Right lobe of liver (tissue), 6 donors: ENCODE results near the gene ERN1. TPM values are rescaled to one million over a fixed set of nuclear protein-coding genes. Genes with fewer than 3 reads are reported as not detected.
A peak's percentile ranks its signal among the peaks of the same experiment; 100 is the strongest.

Experiments used
- ATAC-seq, 4 donors: fragments of 200-7000 bp; cut with Tn5 transposase; one replicate each; pipeline ENCODE4 v1.9.1; 2020; ENCODE audit warnings: mild to moderate bottlenecking in 4 of 4, moderate library complexity in 4 of 4
- DNase-seq, 3 donors: peaks; one replicate each; pipeline ENCODE4 v3.0.0-alpha.2; 2020
- H3K27ac ChIP-seq, 3 donors: fragments of 200-600 bp; one replicate each; pipeline ENCODE4 v1.8.0; 2022
- H3K27me3 ChIP-seq, 2 donors: fragments of 200-600 bp; one replicate each; pipeline ENCODE4 v1.8.0; 2022
- H3K36me3 ChIP-seq, 4 donors: fragments of 200-600 bp; sonication (generic) in 1 of 4; one replicate each; pipeline versions ENCODE4 v1.5.1 to v1.8.0; 2017 to 2022; ENCODE audit warnings: control low read depth in 1 of 4
- H3K4me1 ChIP-seq, 4 donors: fragments of 200-600 bp; sonication (generic) in 1 of 4; one replicate each; pipeline versions ENCODE4 v1.5.1 to v1.8.0; 2017 to 2022; ENCODE audit warnings: control low read depth in 1 of 4
- H3K4me3 ChIP-seq, 3 donors: fragments of 200-600 bp; one replicate each; pipeline ENCODE4 v1.8.0; 2022
- H3K9me3 ChIP-seq, 4 donors: fragments of 200-600 bp; sonication (generic) in 1 of 4; one replicate each; pipeline versions ENCODE4 v1.5.1 to v1.8.0; 2017 to 2022; ENCODE audit warnings: control low read depth in 1 of 4
- CTCF ChIP-seq, 4 donors: fragments of 200-600 bp in 3 of 4; fragments of 450-650 bp in 1 of 4; IDR thresholded peaks; one replicate each; pipeline versions ENCODE4 v1.5.1 to v1.8.0; 2016 to 2022; ENCODE audit warnings: antibody characterized with exemption in 4 of 4, mild to moderate bottlenecking in 2 of 4
- POLR2A ChIP-seq: fragments of 450-650 bp; IDR thresholded peaks from one replicate; pipeline ENCODE4 v1.6.1; 2017; ENCODE audit warnings: antibody characterized with exemption, mild to moderate bottlenecking
- WGBS: methylation state at CpG from one replicate; pipeline ENCODE4 v1.1.6; 2018; ENCODE audit warnings: low coverage, low lambda C conversion rate; ENCODE audit not compliant: insufficient coverage; ENCODE audit errors: missing lambda C conversion rate; 5-methylcytosine and 5-hydroxymethylcytosine counted together
- intact Hi-C, 2 donors: fragments of 100-400 bp; cut with DNase I; formaldehyde crosslinking; loops; one replicate each; pipeline versions ENCODE4 v1.11.2 to v1.14.1; 2022
- total RNA-seq, 6 experiments: library from RNA; depleted of rRNA in 2 of 6; stranded (reverse); fragments of >200 nt in 2 of 6; fragmentation: NEBNext Ultra II Directional in 3 of 6; extraction: Animal tissue kit (Norgen Biotek cat#: 25700) in 3 of 6; gene quantifications; one replicate each; pipeline versions ENCODE4 v1.1.0 to v1.2.4, GENCODE V29; 2016 to 2023
- donor health status: DM: no; HTN: yes; CAD: no.
- donor health status: DM: no; HTN: no; CAD: no.
- donor health status: DM: no; HTN: no; CAD: no.
- donor health status: DM: no; HTN: yes; CAD: no.
- donor health status: DM: no; HTN: yes; CAD: no.

The ERN1 gene
- total RNA-seq, 6 experiments from 2014 or later: 22.7 to 47.6 (median 28.7) TPM

GRCh38 chr17:64055183-64056142, 74.5 kb downstream of the ERN1 start:
- Histone ChIP-seq H3K9me3 (no peaks in the 10 kb centered on the region), H3K27ac (peak overlapping the region in 2 of 3 donors; percentile 5 to 62), H3K36me3 (peaks cover 6 to 86% (median 42%) of the 10 kb centered on the region in 4 donors), H3K4me3 (no peak overlapping the region), H3K4me1 (peaks cover 0 to 23% (median 0%) of the 10 kb centered on the region in 4 donors), H3K27me3 (no peaks in the 10 kb centered on the region)
- no peak for ATAC-seq
- intact Hi-C loops: no loop called here
- TF ChIP-seq CTCF (IDR thresholded peaks at IDR 0.05) (no peak), POLR2A (no peak)
- DNase-seq: no peak
- 93% methylated on average over 5 of the region's 22 CpGs for WGBS

- Histone ChIP-seq H3K4me1 (peaks cover 0 to 23% (median 0%) of the 10 kb centered on the region in 4 donors), H3K27ac (no peak overlapping the region), H3K4me3 (no peak overlapping the region), H3K27me3 (no peaks in the 10 kb centered on the region), H3K9me3 (no peaks in the 10 kb centered on the region), H3K36me3 (peaks cover 6 to 88% (median 51%) of the 10 kb centered on the region in 4 donors)
- 95% methylated on average over 14 of the region's 21 CpGs for WGBS
- TF ChIP-seq CTCF (IDR thresholded peaks at IDR 0.05) (no peak), POLR2A (no peak)
- DNase-seq (no peak), ATAC-seq (no peak)
- intact Hi-C loops: no loop called here
These were observed 75.6 kb downstream of the ERN1 start for GRCh38 chr17:64054304-64054703.

- intact Hi-C loops: no loop called here
- H3K27me3 ChIP-seq: no peaks in the 10 kb centered on the region
- peaks cover 6 to 97% (median 59%) of the 10 kb centered on the region in 4 donors for H3K36me3 ChIP-seq
- ATAC-seq: no peak
- H3K4me3 ChIP-seq: no peak overlapping the region
- H3K4me1 ChIP-seq: peaks cover 0 to 14% (median 0%) of the 10 kb centered on the region in 4 donors
- no peaks in the 10 kb centered on the region for H3K9me3 ChIP-seq
- DNase-seq: no peak
- WGBS: 90% methylated on average over 10 of the region's 10 CpGs
- H3K27ac ChIP-seq: no peak overlapping the region
- TF ChIP-seq CTCF (IDR thresholded peaks at IDR 0.05): no peak
- TF ChIP-seq POLR2A: no peak
These were observed 76.8 kb downstream of the ERN1 start for GRCh38 chr17:64053101-64053500.

- H3K9me3 ChIP-seq: no peaks in the 10 kb centered on the region
- intact Hi-C loops: no loop called here
- H3K27ac ChIP-seq: no peak overlapping the region
- no peaks in the 10 kb centered on the region for H3K4me1 ChIP-seq
- ATAC-seq: peak in 3 of 4 donors; percentile 41 to 53 (median 44)
- WGBS: 41% methylated on average over 1 of the region's 1 CpG
- TF ChIP-seq CTCF (IDR thresholded peaks at IDR 0.05) (no peak), POLR2A (no peak)
- H3K27me3 ChIP-seq: no peaks in the 10 kb centered on the region
- no peak for DNase-seq
- no peak overlapping the region for H3K4me3 ChIP-seq
- H3K36me3 ChIP-seq: peaks cover 6 to 100% (median 61%) of the 10 kb centered on the region in 4 donors
These were observed 78.8 kb downstream of the ERN1 start for GRCh38 chr17:64051153-64051552.
